ENCODE results near the gene CCDC17. TPM values are rescaled to one million over a fixed set of nuclear protein-coding genes. Genes with fewer than 3 reads are reported as not detected.

CCDC17 gene
- total and polyA plus RNA-seq, 7 experiments from 2014 or later: 0.18 to 9.6 (median 5.5) TPM; not detected in 1

DNA sequence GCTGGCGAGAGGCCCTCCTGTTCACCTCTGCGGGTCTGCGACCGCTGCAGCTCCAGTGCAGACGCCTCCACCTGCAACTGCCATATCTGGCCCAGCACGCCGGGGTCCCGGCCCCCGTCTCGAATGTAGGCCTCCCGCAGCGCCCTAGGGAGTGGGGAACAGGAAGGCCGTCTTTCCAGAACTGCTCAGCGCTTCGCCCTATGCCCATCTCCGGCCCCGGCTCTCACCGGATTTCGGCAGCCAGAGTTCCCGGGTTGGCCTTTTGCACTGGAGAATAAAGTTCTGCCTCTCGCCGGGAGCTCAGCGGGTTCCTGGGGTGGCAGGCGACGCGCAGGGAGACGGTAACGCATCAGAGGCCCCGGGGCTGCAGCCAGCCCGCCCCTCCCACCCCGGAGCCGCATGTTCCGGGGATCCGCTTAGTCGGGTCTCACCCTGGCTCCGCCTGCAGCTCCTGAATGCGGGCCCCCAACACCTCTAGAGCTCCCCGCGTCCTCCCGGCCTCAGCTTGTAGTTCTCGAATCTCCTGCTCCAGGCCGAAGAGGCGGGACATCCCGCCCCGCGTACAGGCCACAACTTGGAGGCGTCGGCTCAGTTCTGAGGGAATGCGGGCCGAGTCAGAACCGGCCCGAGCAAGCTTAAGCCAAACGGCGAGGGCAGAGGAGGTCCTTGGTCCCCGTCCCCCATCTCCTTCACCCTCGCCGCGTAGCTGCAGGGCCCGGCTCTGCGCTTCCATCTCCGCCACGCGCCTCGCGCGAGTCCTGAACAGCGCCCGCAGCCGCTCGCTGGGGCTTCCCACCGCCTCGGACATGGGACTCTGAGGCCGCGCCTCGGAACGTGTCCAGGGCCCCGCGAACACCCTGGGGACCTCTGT lies 1.1 kb downstream of the CCDC17 start:
- H3K27me3 Mint-ChIP-seq: no peaks in the 10 kb centered on the region
- peaks cover 0 to 19% (median 12%) of the 10 kb centered on the region in 7 donors for H3K4me1 Mint-ChIP-seq
- Histone ChIP-seq H3K4me3 (ENCODE audit: low read length) (no peak overlapping the region), H3K27me3 (ENCODE audit: control insufficient read depth in 2 of 2, insufficient read depth in 2 of 2, low read length in 2 of 2) (no peaks in the 10 kb centered on the region), H3K9me3 (ENCODE audit: control insufficient read depth in 2 of 3, low read length in 3 of 3) (no peaks in the 10 kb centered on the region), H3K4me1 (ENCODE audit: control insufficient read depth in 2 of 2, insufficient read depth in 2 of 2, low read length in 2 of 2) (peaks cover 0 to 7% of the 10 kb centered on the region in 2 donors), H3K27ac (ENCODE audit: low read depth, low read length) (no peak overlapping the region), H3K36me3 (ENCODE audit: control insufficient read depth in 2 of 3, insufficient read depth in 3 of 3, low read length in 3 of 3) (peaks cover 0 to 38% (median 0%) of the 10 kb centered on the region in 3 experiments)
- H3K36me3 Mint-ChIP-seq: peaks cover 7 to 39% (median 12%) of the 10 kb centered on the region in 5 donors
- ATAC-seq: no peak
- peaks cover 0 to 1% (median 0%) of the 10 kb centered on the region in 11 donors for H3K9me3 Mint-ChIP-seq
- peak in 1 of 9 donors; percentile 5 for DNase-seq
- no peak overlapping the region for H3K4me3 Mint-ChIP-seq
- POLR2A ChIA-PET: no interaction called here
- CTCF ChIA-PET: no interaction called here
- H3K27ac Mint-ChIP-seq: no peak overlapping the region
- intact Hi-C loops (cut with micrococcal nuclease): no loop called here

DNA sequence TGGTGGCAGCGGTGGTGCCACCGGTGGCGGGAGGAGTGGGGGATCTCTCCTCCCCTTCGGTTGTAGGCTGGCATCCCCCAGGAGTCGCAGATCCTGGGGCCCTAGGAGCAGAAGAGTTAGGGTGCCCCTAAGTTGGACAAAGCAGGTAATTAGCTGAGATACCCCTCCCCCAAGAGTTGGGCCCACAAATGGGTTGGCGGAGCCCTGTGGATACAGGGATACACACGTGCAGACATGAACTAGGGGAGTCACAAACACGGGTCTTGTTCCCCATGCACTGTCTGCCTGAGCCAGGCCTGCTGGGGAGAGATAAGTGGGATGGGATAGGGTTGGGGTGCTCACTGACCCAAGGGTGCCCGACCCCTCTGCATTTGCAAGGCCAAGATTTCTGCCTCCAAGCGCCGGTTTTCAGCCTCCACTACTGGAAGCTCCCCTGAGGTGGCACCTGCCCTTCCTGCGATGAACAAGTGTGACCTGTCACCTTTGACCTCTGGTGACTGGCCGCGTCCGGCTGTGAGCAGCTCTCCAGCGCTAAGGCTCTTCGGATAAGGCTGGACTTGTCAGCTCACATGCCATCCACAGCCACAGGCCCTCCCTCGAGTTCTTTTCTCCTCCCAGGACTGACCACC lies 1.8 kb downstream of the CCDC17 start:
- H3K9me3 Mint-ChIP-seq: peaks cover 0 to 3% (median 0%) of the 10 kb centered on the region in 11 donors
- peaks cover 7 to 37% (median 12%) of the 10 kb centered on the region in 5 donors for H3K36me3 Mint-ChIP-seq
- peaks cover 0 to 38% (median 4%) of the 10 kb centered on the region in 3 experiments for H3K36me3 ChIP-seq (ENCODE audit: control insufficient read depth in 2 of 3, insufficient read depth in 3 of 3, low read length in 3 of 3)
- no peaks in the 10 kb centered on the region for H3K27me3 Mint-ChIP-seq
- ATAC-seq (no peak), DNase-seq (no peak)
- intact Hi-C loops (cut with micrococcal nuclease): no loop called here
- no peak overlapping the region for H3K4me3 Mint-ChIP-seq
- POLR2A ChIA-PET: no interaction called here
- H3K27me3 ChIP-seq (ENCODE audit: control insufficient read depth in 2 of 2, insufficient read depth in 2 of 2, low read length in 2 of 2): no peaks in the 10 kb centered on the region
- H3K27ac ChIP-seq (ENCODE audit: low read depth, low read length): no peak overlapping the region
- peaks cover 0 to 19% (median 12%) of the 10 kb centered on the region in 7 donors for H3K4me1 Mint-ChIP-seq
- CTCF ChIA-PET: interaction anchor here (0.6 kb wide), 1 partner anchor 258 kb away, joined by 3 read pairs; no protein-coding TSS in a partner anchor
- H3K4me1 ChIP-seq (ENCODE audit: control insufficient read depth in 2 of 2, insufficient read depth in 2 of 2, low read length in 2 of 2): peaks cover 0 to 7% of the 10 kb centered on the region in 2 donors
- no peak overlapping the region for H3K4me3 ChIP-seq (ENCODE audit: low read length)
- no peaks in the 10 kb centered on the region for H3K9me3 ChIP-seq (ENCODE audit: control insufficient read depth in 2 of 3, low read length in 3 of 3)
- H3K27ac Mint-ChIP-seq: peak overlapping the region in 2 of 9 donors; percentile 77 to 85

DNA sequence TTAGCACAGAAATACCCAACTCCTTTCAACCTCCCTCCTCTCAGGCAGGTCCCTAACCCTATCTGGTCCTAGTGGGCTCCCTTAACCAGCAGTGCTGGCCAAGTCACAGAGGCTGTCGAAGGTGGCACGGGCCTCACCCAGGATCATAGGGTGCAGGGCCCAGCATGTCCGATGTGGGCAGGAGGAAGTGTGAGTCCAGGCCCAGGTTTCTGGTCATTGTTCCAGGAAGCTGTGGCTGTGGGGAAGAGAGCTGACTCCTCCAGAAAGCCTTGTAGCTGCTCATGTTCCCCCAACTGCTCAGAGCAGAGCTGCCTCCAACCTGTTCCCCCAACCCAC lies 2.4 kb downstream of the CCDC17 start:
- H3K4me3 ChIP-seq (ENCODE audit: low read length): no peak overlapping the region
- H3K27me3 ChIP-seq (ENCODE audit: control insufficient read depth in 2 of 2, insufficient read depth in 2 of 2, low read length in 2 of 2): no peaks in the 10 kb centered on the region
- ATAC-seq (no peak), DNase-seq (no peak)
- H3K4me1 Mint-ChIP-seq: peaks cover 0 to 19% (median 12%) of the 10 kb centered on the region in 7 donors
- H3K9me3 Mint-ChIP-seq: peaks cover 0 to 2% (median 0%) of the 10 kb centered on the region in 11 donors
- ChIA-PET POLR2A (no interaction called here), CTCF (interaction anchor here (0.6 kb wide), 1 partner anchor 258 kb away, joined by 3 read pairs; no protein-coding TSS in a partner anchor)
- H3K4me3 Mint-ChIP-seq: no peak overlapping the region
- peak overlapping the region in 6 of 9 donors; percentile 8 to 85 (median 76) for H3K27ac Mint-ChIP-seq
- H3K36me3 ChIP-seq (ENCODE audit: control insufficient read depth in 2 of 3, insufficient read depth in 3 of 3, low read length in 3 of 3): peaks cover 0 to 40% (median 5%) of the 10 kb centered on the region in 3 experiments
- no peak overlapping the region for H3K27ac ChIP-seq (ENCODE audit: low read depth, low read length)
- H3K36me3 Mint-ChIP-seq: peaks cover 7 to 32% (median 14%) of the 10 kb centered on the region in 5 donors
- intact Hi-C loops (cut with micrococcal nuclease): no loop called here
- H3K4me1 ChIP-seq (ENCODE audit: control insufficient read depth in 2 of 2, insufficient read depth in 2 of 2, low read length in 2 of 2): peaks cover 0 to 7% of the 10 kb centered on the region in 2 donors
- no peaks in the 10 kb centered on the region for H3K27me3 Mint-ChIP-seq
- H3K9me3 ChIP-seq (ENCODE audit: control insufficient read depth in 2 of 3, low read length in 3 of 3): no peaks in the 10 kb centered on the region

DNA sequence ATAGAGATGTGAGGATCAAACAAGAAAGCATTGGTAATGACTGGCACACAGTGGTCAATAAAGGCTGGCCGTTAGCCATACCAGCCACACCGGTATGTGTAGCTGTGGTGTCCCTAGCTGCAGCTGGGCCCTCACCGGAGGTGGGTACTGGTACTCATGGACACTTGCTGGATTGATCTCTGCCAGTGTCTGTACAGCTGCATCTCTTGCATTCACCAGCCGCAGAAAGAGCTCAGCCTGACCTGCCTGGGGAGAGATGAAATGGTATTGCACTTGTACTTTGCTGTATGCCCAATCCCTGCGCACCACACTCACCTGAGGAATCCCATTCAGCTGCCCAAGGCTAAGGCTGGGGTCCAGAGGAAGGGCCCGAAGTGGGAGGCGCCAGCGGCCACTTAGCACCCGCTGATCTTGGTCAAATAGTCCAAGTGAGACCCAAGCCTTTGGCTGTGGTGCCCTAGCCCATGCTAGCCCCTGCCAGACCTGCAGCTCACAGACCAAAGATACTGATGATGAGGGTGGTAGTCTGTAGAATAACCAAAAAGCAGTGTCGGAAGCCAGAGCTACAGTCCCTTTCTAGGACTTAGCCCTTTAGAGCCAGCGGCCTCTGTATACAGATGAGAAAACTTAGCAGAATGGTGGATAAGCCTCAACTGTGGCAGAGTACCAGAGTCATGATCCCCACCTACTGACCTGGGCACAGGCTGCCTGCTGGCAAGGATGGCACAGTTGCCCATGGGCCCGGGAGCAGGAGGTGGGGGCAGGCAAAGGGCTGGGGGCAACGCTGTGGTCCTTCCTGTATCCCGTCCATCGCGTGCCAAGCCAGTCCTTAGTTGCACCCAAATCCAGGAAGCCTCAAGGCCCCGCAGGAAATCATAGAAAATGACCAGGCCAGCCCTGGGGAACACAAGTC lies 3.0 kb downstream of the CCDC17 start:
- no peak overlapping the region for H3K4me3 ChIP-seq (ENCODE audit: low read length)
- ATAC-seq (no peak), DNase-seq (no peak)
- POLR2A ChIA-PET: interaction anchor here (0.6 kb wide), 1 partner anchor 753 kb away, joined by 3 read pairs; no protein-coding TSS in a partner anchor
- peaks cover 0 to 19% (median 12%) of the 10 kb centered on the region in 7 donors for H3K4me1 Mint-ChIP-seq
- no peak overlapping the region for H3K4me3 Mint-ChIP-seq
- H3K36me3 ChIP-seq (ENCODE audit: control insufficient read depth in 2 of 3, insufficient read depth in 3 of 3, low read length in 3 of 3): peaks cover 4 to 45% (median 11%) of the 10 kb centered on the region in 3 experiments
- no peaks in the 10 kb centered on the region for H3K27me3 ChIP-seq (ENCODE audit: control insufficient read depth in 2 of 2, insufficient read depth in 2 of 2, low read length in 2 of 2)
- peaks cover 0 to 2% (median 0%) of the 10 kb centered on the region in 11 donors for H3K9me3 Mint-ChIP-seq
- intact Hi-C loops (cut with micrococcal nuclease): no loop called here
- H3K27me3 Mint-ChIP-seq: no peaks in the 10 kb centered on the region
- no peak overlapping the region for H3K27ac ChIP-seq (ENCODE audit: low read depth, low read length)
- H3K4me1 ChIP-seq (ENCODE audit: control insufficient read depth in 2 of 2, insufficient read depth in 2 of 2, low read length in 2 of 2): peaks cover 0 to 7% of the 10 kb centered on the region in 2 donors
- H3K9me3 ChIP-seq (ENCODE audit: control insufficient read depth in 2 of 3, low read length in 3 of 3): no peaks in the 10 kb centered on the region
- CTCF ChIA-PET: no interaction called here
- H3K36me3 Mint-ChIP-seq: peaks cover 7 to 37% (median 18%) of the 10 kb centered on the region in 5 donors
- H3K27ac Mint-ChIP-seq: peak overlapping the region in 8 of 9 donors; percentile 21 to 90 (median 76)

DNA sequence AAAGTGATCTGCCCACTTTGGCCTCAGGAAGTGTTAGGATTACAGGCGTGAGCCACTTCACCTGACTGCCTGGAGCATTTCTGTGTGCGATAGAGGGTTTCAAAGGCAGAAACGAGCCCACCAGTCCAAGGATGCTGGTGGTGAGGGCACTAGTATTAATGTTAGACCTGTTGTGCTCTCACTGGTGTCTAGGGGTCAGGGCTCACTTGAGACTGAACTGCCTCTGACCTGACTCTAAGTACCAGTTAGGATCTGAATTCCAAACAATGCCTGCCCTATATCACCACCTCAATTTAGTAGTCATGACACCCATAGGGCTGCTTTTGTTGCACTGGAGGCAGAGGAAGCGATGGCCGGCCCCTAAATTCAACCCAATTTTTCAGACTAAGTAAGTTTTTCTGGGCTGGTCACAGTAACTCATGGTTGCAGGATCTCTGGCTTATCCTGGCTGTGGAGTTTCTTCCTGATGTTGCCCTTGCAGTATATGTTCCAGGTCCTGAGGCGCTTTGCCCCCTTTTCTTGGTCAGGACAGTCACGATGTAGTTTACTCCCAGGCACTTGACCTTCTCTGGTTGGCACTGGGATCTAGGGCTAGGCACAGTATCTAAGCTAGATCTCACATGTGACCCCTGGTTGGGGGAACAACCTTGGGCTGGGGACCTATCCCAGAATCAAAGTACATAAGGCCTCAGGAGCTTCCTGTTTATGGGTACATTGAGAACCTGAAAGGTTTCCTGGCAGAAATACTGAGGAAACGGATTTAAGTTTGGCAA lies 4.5 kb downstream of the CCDC17 start:
- H3K27ac Mint-ChIP-seq: peak overlapping the region; percentile 43 to 90 (median 83)
- peaks cover 12 to 42% (median 21%) of the 10 kb centered on the region in 5 donors for H3K36me3 Mint-ChIP-seq

More for the DNA sequence above, 4.5 kb downstream of the CCDC17 start:
- intact Hi-C loops (cut with micrococcal nuclease): no loop called here
- peaks cover 0 to 2% (median 0%) of the 10 kb centered on the region in 11 donors for H3K9me3 Mint-ChIP-seq
- POLR2A ChIA-PET: no interaction called here
- no peak overlapping the region for H3K4me3 Mint-ChIP-seq
- Histone ChIP-seq H3K27me3 (ENCODE audit: control insufficient read depth in 2 of 2, insufficient read depth in 2 of 2, low read length in 2 of 2) (no peaks in the 10 kb centered on the region), H3K36me3 (ENCODE audit: control insufficient read depth in 2 of 3, insufficient read depth in 3 of 3, low read length in 3 of 3) (peaks cover 7 to 59% (median 18%) of the 10 kb centered on the region in 3 experiments), H3K27ac (ENCODE audit: low read depth, low read length) (peak overlapping the region; percentile 50), H3K9me3 (ENCODE audit: control insufficient read depth in 2 of 3, low read length in 3 of 3) (no peaks in the 10 kb centered on the region), H3K4me3 (ENCODE audit: low read length) (no peak overlapping the region), H3K4me1 (ENCODE audit: control insufficient read depth in 2 of 2, insufficient read depth in 2 of 2, low read length in 2 of 2) (peaks cover 0 to 7% of the 10 kb centered on the region in 2 donors)
- no peak for ATAC-seq
- DNase-seq: no peak
- CTCF ChIA-PET: no interaction called here
- H3K27me3 Mint-ChIP-seq: no peaks in the 10 kb centered on the region
- peaks cover 0 to 19% (median 12%) of the 10 kb centered on the region in 7 donors for H3K4me1 Mint-ChIP-seq

Data from naive thymus-derived CD4-positive, alpha-beta T cell (primary cell).